GM12801 (cell line): ENCODE data around the gene DOC2B.

Experiments used
- CTCF ChIP-seq: IDR thresholded peaks from one replicate; pipeline ENCODE4 v1.5.1; 2011; ENCODE audit warnings: control low read depth; ENCODE audit not compliant: insufficient read length; ENCODE audit errors: extremely low read depth

The DOC2B gene

GRCh38 chr17:181245-182049, at the start of gene DOC2B:
Gene DOC2B, minus strand, starts transcription at chr17:181650. Its CDS starts 171 bp downstream, at chr17:181479.
- TF ChIP-seq CTCF, result no peak

- no peak for TF ChIP-seq CTCF
These were observed 48.9 kb upstream of the DOC2B start for GRCh38 chr17:230395-230770.

- TF ChIP-seq CTCF, result no peak
These were observed 48.4 kb upstream of the DOC2B start for GRCh38 chr17:229709-230394.

- TF ChIP-seq CTCF, result no peak
These were observed 47.7 kb upstream of the DOC2B start for GRCh38 chr17:228951-229708.

- TF ChIP-seq CTCF, result no peak
These were observed 46.6 kb upstream of the DOC2B start for GRCh38 chr17:227946-228615.

- no peak for TF ChIP-seq CTCF
These were observed 45.9 kb upstream of the DOC2B start for GRCh38 chr17:227078-227945.
